PFSK-1 (cell line): ENCODE data around the gene LHPP.

Source experiments
- POLR2AphosphoS5 ChIP-seq: IDR thresholded peaks from 2 replicates; pipeline ENCODE4 v1.6.1; 2012; ENCODE audit warnings: low read depth, mild to moderate bottlenecking, control low read depth, low read length, moderate library complexity
- SIN3A ChIP-seq: IDR thresholded peaks from 2 replicates; pipeline ENCODE4 v1.6.1; 2012; ENCODE audit warnings: mild to moderate bottlenecking, low read length, moderate library complexity, borderline replicate concordance; ENCODE audit not compliant: insufficient read depth
- TAF1 ChIP-seq: IDR thresholded peaks from 2 replicates; pipeline ENCODE4 v1.6.1; 2012; ENCODE audit warnings: low read length, control low read depth, borderline replicate concordance; ENCODE audit not compliant: insufficient read depth
- TF ChIP-seq, protein P1 (sequence below), 2 experiments: IDR thresholded peaks; 2 replicates each; pipeline versions ENCODE4 v1.6.1 to v1.8.0; 2011 to 2012; ENCODE audit warnings: low read depth in 2 of 2, low read length in 2 of 2, control low read depth in 1 of 2, inconsistent platforms in 1 of 2, mild to moderate bottlenecking in 1 of 2, moderate library complexity in 1 of 2; ENCODE audit not compliant: insufficient read depth in 1 of 2

DNA sequence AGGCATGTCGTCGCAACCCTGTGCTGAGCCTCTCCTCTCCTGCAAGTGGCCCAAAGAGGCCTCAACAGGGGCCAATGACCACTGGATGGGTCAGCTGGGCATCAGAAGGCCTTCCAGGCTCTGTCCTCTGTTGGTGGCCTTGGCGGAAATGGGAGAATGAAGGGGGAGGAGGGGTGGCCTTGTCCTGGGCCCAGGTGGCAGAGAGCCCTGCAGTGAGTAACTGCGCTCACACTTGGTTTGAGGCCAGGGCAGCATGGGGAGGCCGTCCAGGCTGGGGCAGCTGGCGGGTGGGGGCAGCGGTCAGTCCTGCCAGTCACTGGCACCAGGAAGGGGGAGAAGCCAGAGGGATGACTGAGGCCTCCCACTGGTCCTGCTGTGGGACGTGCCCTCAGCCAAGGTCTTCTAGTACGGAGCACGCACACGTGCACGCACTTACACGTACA is 59.8 kb downstream of the LHPP start:
- no peak for TF ChIP-seq SIN3A
- TF ChIP-seq TAF1: no peak
- TF ChIP-seq POLR2AphosphoS5: no peak
- TF ChIP-seq, protein P1, sequence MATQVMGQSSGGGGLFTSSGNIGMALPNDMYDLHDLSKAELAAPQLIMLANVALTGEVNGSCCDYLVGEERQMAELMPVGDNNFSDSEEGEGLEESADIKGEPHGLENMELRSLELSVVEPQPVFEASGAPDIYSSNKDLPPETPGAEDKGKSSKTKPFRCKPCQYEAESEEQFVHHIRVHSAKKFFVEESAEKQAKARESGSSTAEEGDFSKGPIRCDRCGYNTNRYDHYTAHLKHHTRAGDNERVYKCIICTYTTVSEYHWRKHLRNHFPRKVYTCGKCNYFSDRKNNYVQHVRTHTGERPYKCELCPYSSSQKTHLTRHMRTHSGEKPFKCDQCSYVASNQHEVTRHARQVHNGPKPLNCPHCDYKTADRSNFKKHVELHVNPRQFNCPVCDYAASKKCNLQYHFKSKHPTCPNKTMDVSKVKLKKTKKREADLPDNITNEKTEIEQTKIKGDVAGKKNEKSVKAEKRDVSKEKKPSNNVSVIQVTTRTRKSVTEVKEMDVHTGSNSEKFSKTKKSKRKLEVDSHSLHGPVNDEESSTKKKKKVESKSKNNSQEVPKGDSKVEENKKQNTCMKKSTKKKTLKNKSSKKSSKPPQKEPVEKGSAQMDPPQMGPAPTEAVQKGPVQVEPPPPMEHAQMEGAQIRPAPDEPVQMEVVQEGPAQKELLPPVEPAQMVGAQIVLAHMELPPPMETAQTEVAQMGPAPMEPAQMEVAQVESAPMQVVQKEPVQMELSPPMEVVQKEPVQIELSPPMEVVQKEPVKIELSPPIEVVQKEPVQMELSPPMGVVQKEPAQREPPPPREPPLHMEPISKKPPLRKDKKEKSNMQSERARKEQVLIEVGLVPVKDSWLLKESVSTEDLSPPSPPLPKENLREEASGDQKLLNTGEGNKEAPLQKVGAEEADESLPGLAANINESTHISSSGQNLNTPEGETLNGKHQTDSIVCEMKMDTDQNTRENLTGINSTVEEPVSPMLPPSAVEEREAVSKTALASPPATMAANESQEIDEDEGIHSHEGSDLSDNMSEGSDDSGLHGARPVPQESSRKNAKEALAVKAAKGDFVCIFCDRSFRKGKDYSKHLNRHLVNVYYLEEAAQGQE (IDR thresholded peaks at IDR 0.05; ENCODE audit: insufficient read depth in 1 of 2, low read depth in 2 of 2, low read length in 2 of 2): no peak
